Type B pancreatic cell (in vitro differentiated cells): ENCODE results near the gene E4F1. TPM values are rescaled to one million over a fixed set of nuclear protein-coding genes. Genes with fewer than 3 reads are reported as not detected.

Experiments
- DNase-seq: peaks from one replicate; pipeline ENCODE4 v3.0.0; 2021; ENCODE audit warnings: mixed read lengths; ENCODE audit not compliant: unreplicated experiment; ENCODE audit errors: extremely low spot score
- H3K27ac Mint-ChIP-seq: 2 replicates; pipeline ENCODE4 v1.8.0; 2021; ENCODE audit warnings: mild to moderate bottlenecking, mixed read lengths
- H3K27me3 Mint-ChIP-seq: 2 replicates; pipeline ENCODE4 v1.8.0; 2021; ENCODE audit warnings: mixed read lengths
- H3K36me3 Mint-ChIP-seq: 2 replicates; pipeline ENCODE4 v1.8.0; 2021; ENCODE audit warnings: mixed read lengths
- H3K4me1 Mint-ChIP-seq: one replicate; pipeline ENCODE4 v1.8.0; 2021; ENCODE audit warnings: mixed read lengths; ENCODE audit not compliant: unreplicated experiment
- H3K4me3 Mint-ChIP-seq: 2 replicates; pipeline ENCODE4 v1.8.0; 2021; ENCODE audit warnings: mild to moderate bottlenecking, mixed read lengths
- H3K9me3 Mint-ChIP-seq: 2 replicates; pipeline ENCODE4 v1.8.0; 2021; ENCODE audit warnings: mixed read lengths
- total RNA-seq: library from RNA; stranded (reverse); gene quantifications from 2 replicates; pipeline ENCODE4 v1.2.1, GENCODE V29; 2021; ENCODE audit warnings: low replicate concordance
- TF ChIP-seq, protein P1 (sequence below): fragments of 200-600 bp; sonication (generic); conservative IDR thresholded peaks from 2 replicates; pipeline ENCODE4 v1.5.0; 2021; ENCODE audit warnings: antibody characterized with exemption, mild to moderate bottlenecking

E4F1 gene
- total RNA-seq, 1 donor from 2014 or later, result 30.4 TPM

DNA sequence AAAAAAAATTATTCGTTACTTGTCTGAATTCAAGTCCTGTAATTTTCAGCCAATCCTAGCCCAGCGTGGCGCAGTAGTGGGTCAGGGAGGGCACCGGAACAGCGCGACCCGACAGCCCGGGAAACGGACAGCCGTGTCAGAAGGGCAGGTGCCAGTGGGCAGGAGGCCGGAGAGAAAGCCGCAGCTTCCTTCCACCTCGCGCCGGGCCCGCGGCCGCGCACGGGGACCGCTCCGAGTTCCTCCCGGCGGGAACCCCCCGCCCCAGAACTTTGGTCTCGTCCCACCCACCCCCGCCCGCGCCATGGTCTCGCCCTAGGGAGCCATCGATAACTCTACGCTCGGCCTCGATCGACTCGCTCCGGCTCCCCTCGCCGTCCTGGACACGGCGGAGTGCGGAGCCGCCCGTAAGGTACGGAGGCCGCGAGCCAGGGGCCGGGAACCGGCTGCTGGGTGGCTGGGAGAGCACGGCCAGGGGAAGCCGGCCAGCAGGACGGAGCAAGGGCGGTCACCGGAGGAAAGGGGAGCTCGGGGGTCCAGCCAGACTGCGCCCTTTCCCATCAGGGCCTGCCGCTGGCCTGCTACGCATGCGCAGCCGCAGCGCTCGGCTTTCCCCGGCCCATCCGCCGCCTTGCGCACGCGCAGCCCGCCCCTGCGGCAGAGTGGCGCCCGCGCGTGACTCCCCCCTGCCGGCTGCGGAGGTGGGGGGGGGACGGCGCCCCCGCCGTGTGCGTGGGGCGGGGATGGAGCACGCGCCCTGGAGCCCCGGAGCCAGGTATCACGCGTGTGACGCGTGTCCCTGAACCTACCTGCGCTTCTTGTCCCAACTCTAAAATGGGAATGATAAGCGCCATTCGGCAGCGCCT lies 18.1 kb upstream of the E4F1 start, which contains the start of gene MLST8:
Gene MLST8, plus strand, starts transcription at position 351 of the 863 bp plus-strand sequence. CDS start 632 bp downstream, outside the sequence.
- H3K4me3 Mint-ChIP-seq, result peak within 1 kb of the TSS; percentile 85
- DNase-seq, result peak; percentile 94
- no peaks in the 10 kb centered on the region for H3K9me3 Mint-ChIP-seq
- H3K27me3 Mint-ChIP-seq, result peaks cover 11% of the 10 kb centered on the region
- H3K27ac Mint-ChIP-seq, result peak within 1 kb of the TSS; percentile 76
- TF ChIP-seq, protein P1, sequence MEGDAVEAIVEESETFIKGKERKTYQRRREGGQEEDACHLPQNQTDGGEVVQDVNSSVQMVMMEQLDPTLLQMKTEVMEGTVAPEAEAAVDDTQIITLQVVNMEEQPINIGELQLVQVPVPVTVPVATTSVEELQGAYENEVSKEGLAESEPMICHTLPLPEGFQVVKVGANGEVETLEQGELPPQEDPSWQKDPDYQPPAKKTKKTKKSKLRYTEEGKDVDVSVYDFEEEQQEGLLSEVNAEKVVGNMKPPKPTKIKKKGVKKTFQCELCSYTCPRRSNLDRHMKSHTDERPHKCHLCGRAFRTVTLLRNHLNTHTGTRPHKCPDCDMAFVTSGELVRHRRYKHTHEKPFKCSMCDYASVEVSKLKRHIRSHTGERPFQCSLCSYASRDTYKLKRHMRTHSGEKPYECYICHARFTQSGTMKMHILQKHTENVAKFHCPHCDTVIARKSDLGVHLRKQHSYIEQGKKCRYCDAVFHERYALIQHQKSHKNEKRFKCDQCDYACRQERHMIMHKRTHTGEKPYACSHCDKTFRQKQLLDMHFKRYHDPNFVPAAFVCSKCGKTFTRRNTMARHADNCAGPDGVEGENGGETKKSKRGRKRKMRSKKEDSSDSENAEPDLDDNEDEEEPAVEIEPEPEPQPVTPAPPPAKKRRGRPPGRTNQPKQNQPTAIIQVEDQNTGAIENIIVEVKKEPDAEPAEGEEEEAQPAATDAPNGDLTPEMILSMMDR, result peak; percentile 45
- H3K36me3 Mint-ChIP-seq, result peaks cover 4% of the 10 kb centered on the region
- peaks cover 14% of the 10 kb centered on the region for H3K4me1 Mint-ChIP-seq

DNA sequence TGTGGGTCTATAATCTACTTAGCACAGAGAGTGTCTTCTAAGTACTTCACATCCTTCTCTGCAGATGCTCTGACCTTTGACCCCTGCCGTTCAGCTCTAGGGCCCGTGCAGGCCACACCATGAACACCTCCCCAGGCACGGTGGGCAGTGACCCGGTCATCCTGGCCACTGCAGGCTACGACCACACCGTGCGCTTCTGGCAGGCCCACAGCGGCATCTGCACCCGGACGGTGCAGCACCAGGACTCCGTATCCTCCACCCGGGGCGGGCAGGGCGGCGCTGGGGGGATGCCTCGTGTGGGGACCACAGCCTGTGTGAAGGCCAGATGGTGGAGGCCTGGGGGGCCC lies 17.5 kb upstream of the E4F1 start:
- Mint-ChIP-seq H3K9me3 (no peaks in the 10 kb centered on the region), H3K27ac (peak overlapping the region; percentile 76), H3K36me3 (peaks cover 4% of the 10 kb centered on the region), H3K4me1 (peaks cover 14% of the 10 kb centered on the region), H3K4me3 (peak overlapping the region; percentile 85), H3K27me3 (peaks cover 7% of the 10 kb centered on the region)
- TF ChIP-seq, protein P1, result peak; percentile 6
- no peak for DNase-seq

DNA sequence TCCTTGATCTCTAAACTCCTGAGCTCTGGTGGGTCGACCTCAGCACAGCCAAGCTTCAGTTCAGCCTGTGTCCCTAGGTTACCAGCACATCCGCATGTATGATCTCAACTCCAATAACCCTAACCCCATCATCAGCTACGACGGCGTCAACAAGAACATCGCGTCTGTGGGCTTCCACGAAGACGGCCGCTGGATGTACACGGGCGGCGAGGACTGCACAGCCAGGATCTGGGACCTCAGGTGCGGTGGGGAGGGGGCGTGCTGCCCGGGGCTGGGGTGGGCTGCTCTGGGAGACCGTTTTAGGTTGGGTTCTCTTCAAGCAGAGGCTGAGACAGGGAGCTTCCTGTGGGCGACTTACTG lies 17.0 kb upstream of the E4F1 start:
- peak overlapping the region; percentile 76 for H3K27ac Mint-ChIP-seq
- no peak for DNase-seq
- TF ChIP-seq, protein P1, result no peak
- H3K4me3 Mint-ChIP-seq, result peak overlapping the region; percentile 85
- H3K36me3 Mint-ChIP-seq, result peaks cover 4% of the 10 kb centered on the region
- peaks cover 7% of the 10 kb centered on the region for H3K27me3 Mint-ChIP-seq
- no peaks in the 10 kb centered on the region for H3K9me3 Mint-ChIP-seq
- peaks cover 14% of the 10 kb centered on the region for H3K4me1 Mint-ChIP-seq

DNA sequence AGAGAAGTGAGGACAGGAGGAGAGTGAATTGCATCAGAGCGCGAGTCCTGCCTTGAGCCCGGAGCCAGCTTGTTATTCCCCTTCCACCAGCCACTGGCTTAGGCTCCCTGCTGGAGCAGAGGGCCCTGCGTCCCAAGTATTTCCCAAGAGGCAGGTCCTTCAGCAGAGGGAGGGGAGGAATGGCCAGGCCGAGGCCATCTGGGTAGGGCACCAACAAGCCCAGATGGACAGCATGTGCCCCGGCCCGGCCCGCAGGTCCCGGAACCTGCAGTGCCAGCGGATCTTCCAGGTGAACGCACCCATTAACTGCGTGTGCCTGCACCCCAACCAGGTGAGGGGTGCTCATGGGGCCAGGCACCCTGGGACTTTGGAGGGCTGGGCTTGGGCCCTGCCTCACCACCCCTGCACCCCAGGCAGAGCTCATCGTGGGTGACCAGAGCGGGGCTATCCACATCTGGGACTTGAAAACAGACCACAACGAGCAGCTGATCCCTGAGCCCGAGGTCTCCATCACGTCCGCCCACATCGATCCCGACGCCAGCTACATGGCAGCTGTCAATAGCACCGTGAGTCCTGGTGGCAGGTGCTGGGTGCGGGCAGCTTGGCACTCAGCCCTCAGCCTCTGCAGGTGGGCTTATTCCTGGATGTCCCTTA lies 16.5 kb upstream of the E4F1 start:
- no peak for DNase-seq
- Mint-ChIP-seq H3K36me3 (peaks cover 4% of the 10 kb centered on the region), H3K27me3 (peaks cover 6% of the 10 kb centered on the region), H3K4me3 (peak overlapping the region; percentile 85), H3K9me3 (no peaks in the 10 kb centered on the region), H3K4me1 (peaks cover 17% of the 10 kb centered on the region), H3K27ac (peak overlapping the region; percentile 78)
- TF ChIP-seq, protein P1, result no peak

DNA sequence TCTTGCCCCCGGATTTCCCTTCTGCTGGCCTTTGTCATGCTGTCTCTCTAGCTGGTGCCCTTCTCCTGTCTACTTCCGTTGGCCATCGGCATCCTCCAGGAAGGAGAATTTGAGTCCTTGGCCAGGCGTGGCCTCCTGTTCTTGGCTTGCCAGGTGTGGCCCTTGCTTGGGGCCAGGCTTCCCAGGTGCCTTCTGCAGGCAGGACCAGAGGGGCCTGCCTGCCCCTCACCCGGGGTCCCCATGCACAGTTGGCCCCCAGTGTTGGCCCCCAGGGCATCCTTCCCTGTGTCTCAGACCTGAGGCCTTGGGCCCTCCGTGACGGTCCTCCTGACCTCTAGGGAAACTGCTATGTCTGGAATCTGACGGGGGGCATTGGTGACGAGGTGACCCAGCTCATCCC lies 15.5 kb upstream of the E4F1 start:
- Mint-ChIP-seq H3K27me3 (no peaks in the 10 kb centered on the region), H3K36me3 (peaks cover 4% of the 10 kb centered on the region), H3K9me3 (no peaks in the 10 kb centered on the region), H3K27ac (no peak overlapping the region), H3K4me3 (peak overlapping the region; percentile 74), H3K4me1 (peaks cover 21% of the 10 kb centered on the region)
- DNase-seq, result no peak
- TF ChIP-seq, protein P1, result no peak
